H1 (cell line): ENCODE data around the gene KIF26B. TPM values are rescaled to one million over a fixed set of nuclear protein-coding genes. Genes with fewer than 3 reads are reported as not detected.

Experiments used
- BRCA1 ChIP-seq: IDR thresholded peaks from 2 replicates; pipeline ENCODE4 v1.6.1; 2012; ENCODE audit warnings: low read depth, low read length, improper control_type of control experiment
- CHD7 ChIP-seq: fragments of 300-600 bp; sonication (generic); IDR thresholded peaks from 2 replicates; pipeline ENCODE4 v1.7.1; 2012; ENCODE audit warnings: low read length, moderate library complexity, mild to moderate bottlenecking, inconsistent platforms; ENCODE audit not compliant: insufficient replicate concordance
- EGR1 ChIP-seq: IDR thresholded peaks from 2 replicates; pipeline ENCODE4 v1.6.1; 2011; ENCODE audit warnings: low read depth, low read length, borderline replicate concordance
- HDAC2 ChIP-seq, 2 experiments: fragments of 300-600 bp in 1 of 2; sonication (generic) in 1 of 2; IDR thresholded peaks; 2 replicates each; pipeline ENCODE4 v1.6.1; 2011 to 2012; ENCODE audit warnings: low read depth in 2 of 2, low read length in 2 of 2, mild to moderate bottlenecking in 2 of 2, moderate library complexity in 2 of 2, borderline replicate concordance in 1 of 2, inconsistent platforms in 1 of 2
- JUN ChIP-seq: IDR thresholded peaks from 2 replicates; pipeline ENCODE4 v1.6.1; 2011; ENCODE audit warnings: low read depth, mild to moderate bottlenecking, improper control_type of control experiment, low read length
- MAX ChIP-seq: IDR thresholded peaks from 2 replicates; pipeline ENCODE4 v1.6.1; 2012; ENCODE audit warnings: inconsistent platforms
- NRF1 ChIP-seq: IDR thresholded peaks from 2 replicates; pipeline ENCODE4 v1.6.1; 2011; ENCODE audit warnings: mild to moderate bottlenecking, low read depth, low read length, improper control_type of control experiment
- POLR2A ChIP-seq, 2 experiments: IDR thresholded peaks; 1 replicate in 1 of 2; 2 replicates in 1 of 2; pipeline ENCODE4 v1.6.1; 2011; ENCODE audit warnings: low read depth in 2 of 2, low read length in 2 of 2, mild to moderate bottlenecking in 2 of 2; ENCODE audit errors: control extremely low read depth in 1 of 2
- POU5F1 ChIP-seq: IDR thresholded peaks from 2 replicates; pipeline ENCODE4 v1.6.1; 2011; ENCODE audit warnings: low read depth, mild to moderate bottlenecking, low read length, moderate library complexity
- TAF1 ChIP-seq: IDR thresholded peaks from 2 replicates; pipeline ENCODE4 v1.6.1; 2011; ENCODE audit warnings: mild to moderate bottlenecking, low read depth, low read length
- polyA plus RNA-seq, 7 experiments: library from polyadenylated mRNA; depleted of rRNA in 3 of 7; stranded (reverse) in 5 of 7; unstranded in 2 of 7; fragments of >200 nt in 5 of 7; fragments of 200-250 nt in 2 of 7; gene quantifications; 1 replicate in 5 of 7; 2 replicates in 1 of 7; 4 replicates in 1 of 7; pipeline versions ENCODE4 v1.2.1 to v1.2.3, GENCODE V29; 2011 to 2013; ENCODE audit warnings: missing spikeins in 2 of 7, mixed read lengths in 2 of 7
- total RNA-seq: library from RNA; stranded (reverse); fragmentation: NEBNext Ultra II Directional; extraction: Animal tissue kit (Norgen Biotek cat#: 25700); gene quantifications from 2 replicates; pipeline ENCODE4 v1.2.1, GENCODE V29; 2021

KIF26B gene
- total and polyA plus RNA-seq, 2 of the 8 experiments (the other 6 are each of a cell fraction or from before 2014, with no cell fraction given), result 0.06 to 0.28 TPM

- TF ChIP-seq CHD7 (no peak), HDAC2 (IDR thresholded peaks at IDR 0.05; ENCODE audit: borderline replicate concordance in 1 of 2, low read depth in 2 of 2, low read length in 2 of 2) (no peak), BRCA1 (no peak), POU5F1 (no peak), JUN (no peak), NRF1 (no peak), EGR1 (no peak), POLR2A (IDR thresholded peaks at IDR 0.05; ENCODE audit: control extremely low read depth in 1 of 2, low read depth in 2 of 2, low read length in 2 of 2) (no peak), TAF1 (no peak), MAX (no peak)
Observed at GRCh38 chr1:245457562-245457961, 302.8 kb downstream of the KIF26B start (continued).
